22Rv1 (cell line): ENCODE results near the gene GRXCR2.

ENCODE experiments used
- CTCF ChIP-seq: fragments of 450-650 bp; IDR thresholded peaks from 2 replicates; pipeline ENCODE4 v1.5.1; 2017; ENCODE audit warnings: mild to moderate bottlenecking
- ZFX ChIP-seq: fragments of 450-650 bp; IDR thresholded peaks from 2 replicates; pipeline ENCODE4 v1.6.1; 2017; ENCODE audit warnings: antibody characterized with exemption, borderline replicate concordance

- TF ChIP-seq CTCF (peak; percentile 22; the same call in 1 of the 2 replicates), ZFX (no peak)
Measured at GRCh38 chr5:145811834-145812625, 60.8 kb downstream of the GRXCR2 start.
